ENCODE data around the gene ARFGEF3. TPM values are rescaled to one million over a fixed set of nuclear protein-coding genes. Genes with fewer than 3 reads are reported as not detected.

ARFGEF3 gene
- total and polyA plus RNA-seq, 4 donors: 0.06 to 0.33 (median 0.16) TPM

DNA sequence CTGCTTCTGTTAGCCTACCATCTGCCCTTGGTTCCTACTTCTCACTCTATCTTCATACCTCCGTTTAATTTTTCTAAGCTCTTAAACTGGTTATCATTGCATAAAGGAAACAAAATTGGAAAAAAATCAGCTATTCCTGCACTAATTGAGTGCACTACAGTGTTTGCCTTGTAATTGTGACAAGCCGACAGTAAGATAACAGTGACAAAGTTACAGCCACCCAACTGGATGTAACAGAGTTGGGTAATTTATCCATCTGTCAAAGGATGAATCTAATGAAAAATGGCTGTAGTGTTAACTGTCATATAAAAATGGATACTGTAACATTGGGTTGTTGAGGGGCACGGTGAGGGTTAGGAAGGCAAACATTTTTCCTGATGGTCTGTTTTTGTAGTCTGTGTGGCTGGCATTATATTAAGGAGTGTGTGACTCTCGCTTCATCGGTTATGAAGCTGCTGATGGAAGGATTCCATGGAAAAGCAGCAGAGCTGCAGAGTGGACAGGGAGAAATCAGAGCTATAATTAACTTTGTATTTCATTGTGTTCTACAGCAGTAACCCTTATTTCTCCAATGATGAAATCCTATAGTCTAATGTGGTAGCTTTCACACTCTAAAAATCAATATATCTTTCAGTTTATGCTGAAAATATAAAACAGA is 43.8 kb downstream of the ARFGEF3 start:
- no peak overlapping the region for H3K9ac ChIP-seq (ENCODE audit: low read depth in 1 of 2, low read length in 2 of 2)
- H3K4me3 ChIP-seq (ENCODE audit: low read depth in 1 of 3, low read length in 3 of 3): no peak overlapping the region
- no peaks in the 10 kb centered on the region for H3K9me3 ChIP-seq (ENCODE audit: control insufficient read depth in 4 of 4, low read length in 3 of 4)
- TF ChIP-seq, protein P1, sequence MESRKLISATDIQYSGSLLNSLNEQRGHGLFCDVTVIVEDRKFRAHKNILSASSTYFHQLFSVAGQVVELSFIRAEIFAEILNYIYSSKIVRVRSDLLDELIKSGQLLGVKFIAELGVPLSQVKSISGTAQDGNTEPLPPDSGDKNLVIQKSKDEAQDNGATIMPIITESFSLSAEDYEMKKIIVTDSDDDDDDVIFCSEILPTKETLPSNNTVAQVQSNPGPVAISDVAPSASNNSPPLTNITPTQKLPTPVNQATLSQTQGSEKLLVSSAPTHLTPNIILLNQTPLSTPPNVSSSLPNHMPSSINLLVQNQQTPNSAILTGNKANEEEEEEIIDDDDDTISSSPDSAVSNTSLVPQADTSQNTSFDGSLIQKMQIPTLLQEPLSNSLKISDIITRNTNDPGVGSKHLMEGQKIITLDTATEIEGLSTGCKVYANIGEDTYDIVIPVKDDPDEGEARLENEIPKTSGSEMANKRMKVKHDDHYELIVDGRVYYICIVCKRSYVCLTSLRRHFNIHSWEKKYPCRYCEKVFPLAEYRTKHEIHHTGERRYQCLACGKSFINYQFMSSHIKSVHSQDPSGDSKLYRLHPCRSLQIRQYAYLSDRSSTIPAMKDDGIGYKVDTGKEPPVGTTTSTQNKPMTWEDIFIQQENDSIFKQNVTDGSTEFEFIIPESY (IDR thresholded peaks at IDR 0.05): no peak
- TF ChIP-seq RAD21 (IDR thresholded peaks at IDR 0.05) (no peak), EGR1 (IDR thresholded peaks at IDR 0.05; ENCODE audit: low read depth in 2 of 2) (no peak), JUND (IDR thresholded peaks at IDR 0.05) (no peak), ATF3 (IDR thresholded peaks at IDR 0.05) (no peak), RXRA (IDR thresholded peaks at IDR 0.05) (no peak), HNF4G (IDR thresholded peaks at IDR 0.05) (no peak), YY1 (IDR thresholded peaks at IDR 0.05) (no peak), HNF4A (conservative IDR thresholded peaks at IDR 0.05) (no peak), FOXA2 (IDR thresholded peaks at IDR 0.05) (no peak), NR2F2 (IDR thresholded peaks at IDR 0.05) (no peak)
- TF ChIP-seq, protein P2, sequence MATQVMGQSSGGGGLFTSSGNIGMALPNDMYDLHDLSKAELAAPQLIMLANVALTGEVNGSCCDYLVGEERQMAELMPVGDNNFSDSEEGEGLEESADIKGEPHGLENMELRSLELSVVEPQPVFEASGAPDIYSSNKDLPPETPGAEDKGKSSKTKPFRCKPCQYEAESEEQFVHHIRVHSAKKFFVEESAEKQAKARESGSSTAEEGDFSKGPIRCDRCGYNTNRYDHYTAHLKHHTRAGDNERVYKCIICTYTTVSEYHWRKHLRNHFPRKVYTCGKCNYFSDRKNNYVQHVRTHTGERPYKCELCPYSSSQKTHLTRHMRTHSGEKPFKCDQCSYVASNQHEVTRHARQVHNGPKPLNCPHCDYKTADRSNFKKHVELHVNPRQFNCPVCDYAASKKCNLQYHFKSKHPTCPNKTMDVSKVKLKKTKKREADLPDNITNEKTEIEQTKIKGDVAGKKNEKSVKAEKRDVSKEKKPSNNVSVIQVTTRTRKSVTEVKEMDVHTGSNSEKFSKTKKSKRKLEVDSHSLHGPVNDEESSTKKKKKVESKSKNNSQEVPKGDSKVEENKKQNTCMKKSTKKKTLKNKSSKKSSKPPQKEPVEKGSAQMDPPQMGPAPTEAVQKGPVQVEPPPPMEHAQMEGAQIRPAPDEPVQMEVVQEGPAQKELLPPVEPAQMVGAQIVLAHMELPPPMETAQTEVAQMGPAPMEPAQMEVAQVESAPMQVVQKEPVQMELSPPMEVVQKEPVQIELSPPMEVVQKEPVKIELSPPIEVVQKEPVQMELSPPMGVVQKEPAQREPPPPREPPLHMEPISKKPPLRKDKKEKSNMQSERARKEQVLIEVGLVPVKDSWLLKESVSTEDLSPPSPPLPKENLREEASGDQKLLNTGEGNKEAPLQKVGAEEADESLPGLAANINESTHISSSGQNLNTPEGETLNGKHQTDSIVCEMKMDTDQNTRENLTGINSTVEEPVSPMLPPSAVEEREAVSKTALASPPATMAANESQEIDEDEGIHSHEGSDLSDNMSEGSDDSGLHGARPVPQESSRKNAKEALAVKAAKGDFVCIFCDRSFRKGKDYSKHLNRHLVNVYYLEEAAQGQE (IDR thresholded peaks at IDR 0.05): no peak
- TF ChIP-seq, protein P3, sequence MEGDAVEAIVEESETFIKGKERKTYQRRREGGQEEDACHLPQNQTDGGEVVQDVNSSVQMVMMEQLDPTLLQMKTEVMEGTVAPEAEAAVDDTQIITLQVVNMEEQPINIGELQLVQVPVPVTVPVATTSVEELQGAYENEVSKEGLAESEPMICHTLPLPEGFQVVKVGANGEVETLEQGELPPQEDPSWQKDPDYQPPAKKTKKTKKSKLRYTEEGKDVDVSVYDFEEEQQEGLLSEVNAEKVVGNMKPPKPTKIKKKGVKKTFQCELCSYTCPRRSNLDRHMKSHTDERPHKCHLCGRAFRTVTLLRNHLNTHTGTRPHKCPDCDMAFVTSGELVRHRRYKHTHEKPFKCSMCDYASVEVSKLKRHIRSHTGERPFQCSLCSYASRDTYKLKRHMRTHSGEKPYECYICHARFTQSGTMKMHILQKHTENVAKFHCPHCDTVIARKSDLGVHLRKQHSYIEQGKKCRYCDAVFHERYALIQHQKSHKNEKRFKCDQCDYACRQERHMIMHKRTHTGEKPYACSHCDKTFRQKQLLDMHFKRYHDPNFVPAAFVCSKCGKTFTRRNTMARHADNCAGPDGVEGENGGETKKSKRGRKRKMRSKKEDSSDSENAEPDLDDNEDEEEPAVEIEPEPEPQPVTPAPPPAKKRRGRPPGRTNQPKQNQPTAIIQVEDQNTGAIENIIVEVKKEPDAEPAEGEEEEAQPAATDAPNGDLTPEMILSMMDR (IDR thresholded peaks at IDR 0.05; ENCODE audit: low read depth, low read length, missing input control): no peak
- TF ChIP-seq, protein P4, sequence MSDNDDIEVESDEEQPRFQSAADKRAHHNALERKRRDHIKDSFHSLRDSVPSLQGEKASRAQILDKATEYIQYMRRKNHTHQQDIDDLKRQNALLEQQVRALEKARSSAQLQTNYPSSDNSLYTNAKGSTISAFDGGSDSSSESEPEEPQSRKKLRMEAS (IDR thresholded peaks at IDR 0.05): no peak
- DNase-seq (ENCODE audit: low spot score): no peak
- peaks cover 0 to 3% (median 0%) of the 10 kb centered on the region in 4 donors for H3K27me3 ChIP-seq (ENCODE audit: control insufficient read depth in 4 of 4, insufficient read depth in 4 of 4, low read length in 3 of 4)
- H3K4me1 ChIP-seq (ENCODE audit: control insufficient read depth in 4 of 4, insufficient read depth in 4 of 4, low read length in 3 of 4): no peaks in the 10 kb centered on the region
- 77% methylated on average over 5 of the region's 5 CpGs for WGBS
- H3K27ac ChIP-seq (ENCODE audit: low read depth in 1 of 2, low read length in 2 of 2): no peak overlapping the region
- H3K36me3 ChIP-seq (ENCODE audit: control insufficient read depth in 4 of 4, insufficient read depth in 3 of 4, low read depth in 1 of 4, low read length in 3 of 4): no peaks in the 10 kb centered on the region

DNA sequence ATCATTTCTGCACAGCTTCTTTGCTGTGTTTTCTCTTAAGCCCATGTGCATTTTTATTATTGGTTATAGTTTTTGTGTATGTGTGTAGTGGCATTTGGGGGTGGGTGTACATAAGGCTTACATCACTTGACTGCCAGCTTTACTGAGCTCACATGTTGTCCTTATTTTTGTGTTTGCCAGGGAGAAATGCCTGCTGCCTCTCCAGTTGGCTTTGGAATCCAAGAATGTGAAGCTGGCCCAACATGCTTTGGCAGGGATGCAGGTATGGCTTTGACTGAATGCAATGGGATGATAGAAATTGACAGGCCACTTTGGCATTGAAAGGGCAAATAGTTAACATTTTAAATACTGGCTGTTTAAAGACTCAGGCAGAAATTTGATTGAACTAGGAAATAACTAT is 45.1 kb downstream of the ARFGEF3 start:
- no peak overlapping the region for H3K27ac ChIP-seq (ENCODE audit: low read depth in 1 of 2, low read length in 2 of 2)
- H3K36me3 ChIP-seq (ENCODE audit: control insufficient read depth in 4 of 4, insufficient read depth in 3 of 4, low read depth in 1 of 4, low read length in 3 of 4): no peaks in the 10 kb centered on the region
- H3K4me1 ChIP-seq (ENCODE audit: control insufficient read depth in 4 of 4, insufficient read depth in 4 of 4, low read length in 3 of 4): no peaks in the 10 kb centered on the region
- no peak for DNase-seq (ENCODE audit: low spot score)
- no peaks in the 10 kb centered on the region for H3K9me3 ChIP-seq (ENCODE audit: control insufficient read depth in 4 of 4, low read length in 3 of 4)
- H3K27me3 ChIP-seq (ENCODE audit: control insufficient read depth in 4 of 4, insufficient read depth in 4 of 4, low read length in 3 of 4): peaks cover 0 to 3% (median 0%) of the 10 kb centered on the region in 4 donors
- no peak overlapping the region for H3K9ac ChIP-seq (ENCODE audit: low read depth in 1 of 2, low read length in 2 of 2)
- H3K4me3 ChIP-seq (ENCODE audit: low read depth in 1 of 3, low read length in 3 of 3): no peak overlapping the region
- TF ChIP-seq RXRA (IDR thresholded peaks at IDR 0.05) (no peak), ATF3 (IDR thresholded peaks at IDR 0.05) (no peak), FOXA2 (IDR thresholded peaks at IDR 0.05) (no peak), HNF4A (conservative IDR thresholded peaks at IDR 0.05) (no peak), TAF1 (conservative IDR thresholded peaks at IDR 0.05) (no peak), HNF4G (IDR thresholded peaks at IDR 0.05) (no peak), RAD21 (IDR thresholded peaks at IDR 0.05) (no peak), NR2F2 (IDR thresholded peaks at IDR 0.05) (no peak), EGR1 (IDR thresholded peaks at IDR 0.05; ENCODE audit: low read depth in 2 of 2) (no peak), FOXA1 (IDR thresholded peaks at IDR 0.05) (no peak)
- TF ChIP-seq, protein P4 (IDR thresholded peaks at IDR 0.05): no peak
- TF ChIP-seq, protein P1 (IDR thresholded peaks at IDR 0.05): no peak
- TF ChIP-seq, protein P2 (IDR thresholded peaks at IDR 0.05): no peak
